ENCODE data around the gene TRIM28.

DNA sequence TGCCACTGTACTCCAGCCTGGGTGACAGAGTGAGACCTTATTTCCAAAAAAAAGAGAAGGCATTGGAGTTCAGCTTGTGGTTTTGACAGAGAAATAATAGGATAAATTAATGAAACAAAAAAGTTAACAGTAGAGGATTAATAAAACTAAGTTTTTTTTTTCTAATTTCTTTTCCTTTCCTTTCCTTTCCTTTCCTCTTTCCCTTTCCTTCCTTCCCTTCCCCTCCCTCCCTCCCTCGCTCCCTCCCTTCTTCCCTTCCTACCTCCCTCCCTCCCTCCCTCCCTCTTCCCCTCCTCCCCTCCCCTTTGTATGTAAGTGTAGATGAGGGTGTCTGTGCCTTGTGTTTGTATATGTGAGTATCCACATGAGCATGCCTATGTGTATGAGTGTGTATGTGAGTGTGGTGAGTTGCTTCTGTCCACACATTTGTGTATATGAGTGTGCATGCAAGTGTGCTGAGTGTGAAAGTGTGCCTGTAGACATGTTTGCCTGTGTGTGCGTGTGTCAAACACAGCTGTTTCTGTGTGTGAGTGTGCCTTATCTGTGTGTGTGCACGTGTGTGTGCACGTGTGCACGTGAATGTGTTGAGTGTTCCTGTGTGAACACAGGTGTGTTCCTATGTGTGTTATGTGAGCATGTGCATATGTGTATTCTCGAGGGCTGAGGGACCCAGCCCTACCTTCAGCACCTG lies 41.7 kb downstream of the TRIM28 start:
- TF ChIP-seq, protein P1, sequence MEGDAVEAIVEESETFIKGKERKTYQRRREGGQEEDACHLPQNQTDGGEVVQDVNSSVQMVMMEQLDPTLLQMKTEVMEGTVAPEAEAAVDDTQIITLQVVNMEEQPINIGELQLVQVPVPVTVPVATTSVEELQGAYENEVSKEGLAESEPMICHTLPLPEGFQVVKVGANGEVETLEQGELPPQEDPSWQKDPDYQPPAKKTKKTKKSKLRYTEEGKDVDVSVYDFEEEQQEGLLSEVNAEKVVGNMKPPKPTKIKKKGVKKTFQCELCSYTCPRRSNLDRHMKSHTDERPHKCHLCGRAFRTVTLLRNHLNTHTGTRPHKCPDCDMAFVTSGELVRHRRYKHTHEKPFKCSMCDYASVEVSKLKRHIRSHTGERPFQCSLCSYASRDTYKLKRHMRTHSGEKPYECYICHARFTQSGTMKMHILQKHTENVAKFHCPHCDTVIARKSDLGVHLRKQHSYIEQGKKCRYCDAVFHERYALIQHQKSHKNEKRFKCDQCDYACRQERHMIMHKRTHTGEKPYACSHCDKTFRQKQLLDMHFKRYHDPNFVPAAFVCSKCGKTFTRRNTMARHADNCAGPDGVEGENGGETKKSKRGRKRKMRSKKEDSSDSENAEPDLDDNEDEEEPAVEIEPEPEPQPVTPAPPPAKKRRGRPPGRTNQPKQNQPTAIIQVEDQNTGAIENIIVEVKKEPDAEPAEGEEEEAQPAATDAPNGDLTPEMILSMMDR (IDR thresholded peaks at IDR 0.05; ENCODE audit: low read depth, low read length, missing input control) = no peak
- TF ChIP-seq RXRA (IDR thresholded peaks at IDR 0.05) (no peak), JUND (IDR thresholded peaks at IDR 0.05) (no peak), TAF1 (conservative IDR thresholded peaks at IDR 0.05) (no peak), SP1 (IDR thresholded peaks at IDR 0.05) (no peak), EGR1 (IDR thresholded peaks at IDR 0.05; ENCODE audit: low read depth in 2 of 2) (no peak), RAD21 (IDR thresholded peaks at IDR 0.05) (no peak)
- TF ChIP-seq, protein P2, sequence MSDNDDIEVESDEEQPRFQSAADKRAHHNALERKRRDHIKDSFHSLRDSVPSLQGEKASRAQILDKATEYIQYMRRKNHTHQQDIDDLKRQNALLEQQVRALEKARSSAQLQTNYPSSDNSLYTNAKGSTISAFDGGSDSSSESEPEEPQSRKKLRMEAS (IDR thresholded peaks at IDR 0.05) = no peak
- TF ChIP-seq, protein P3, sequence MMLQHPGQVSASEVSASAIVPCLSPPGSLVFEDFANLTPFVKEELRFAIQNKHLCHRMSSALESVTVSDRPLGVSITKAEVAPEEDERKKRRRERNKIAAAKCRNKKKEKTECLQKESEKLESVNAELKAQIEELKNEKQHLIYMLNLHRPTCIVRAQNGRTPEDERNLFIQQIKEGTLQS (IDR thresholded peaks at IDR 0.05) = no peak
